HT-29 (cell line): ENCODE data around the gene TRIM67. TPM values are rescaled to one million over a fixed set of nuclear protein-coding genes. Genes with fewer than 3 reads are reported as not detected.
A peak's percentile ranks its signal among the peaks of the same experiment; 100 is the strongest.

Source experiments
- DNase-seq: peaks from one replicate; pipeline ENCODE4 v3.0.0-alpha.2; 2015; ENCODE audit warnings: low spot score
- total RNA-seq: library from RNA; depleted of rRNA; stranded (reverse); fragments of >200 nt; shearing (Covaris generic); gene quantifications from 2 replicates; pipeline ENCODE4 v1.2.3, GENCODE V29; 2014

Gene TRIM67
- total RNA-seq, 1 experiment from 2014 or later = 0.03 TPM

- DNase-seq = no peak
Measured at GRCh38 chr1:231232870-231233734, 71.2 kb downstream of the TRIM67 start.

- peak; percentile 80 for DNase-seq
Measured at GRCh38 chr1:231233735-231234417, 72.0 kb downstream of the TRIM67 start.

- DNase-seq = no peak
Measured at GRCh38 chr1:231234506-231234905, 72.6 kb downstream of the TRIM67 start.

DNA sequence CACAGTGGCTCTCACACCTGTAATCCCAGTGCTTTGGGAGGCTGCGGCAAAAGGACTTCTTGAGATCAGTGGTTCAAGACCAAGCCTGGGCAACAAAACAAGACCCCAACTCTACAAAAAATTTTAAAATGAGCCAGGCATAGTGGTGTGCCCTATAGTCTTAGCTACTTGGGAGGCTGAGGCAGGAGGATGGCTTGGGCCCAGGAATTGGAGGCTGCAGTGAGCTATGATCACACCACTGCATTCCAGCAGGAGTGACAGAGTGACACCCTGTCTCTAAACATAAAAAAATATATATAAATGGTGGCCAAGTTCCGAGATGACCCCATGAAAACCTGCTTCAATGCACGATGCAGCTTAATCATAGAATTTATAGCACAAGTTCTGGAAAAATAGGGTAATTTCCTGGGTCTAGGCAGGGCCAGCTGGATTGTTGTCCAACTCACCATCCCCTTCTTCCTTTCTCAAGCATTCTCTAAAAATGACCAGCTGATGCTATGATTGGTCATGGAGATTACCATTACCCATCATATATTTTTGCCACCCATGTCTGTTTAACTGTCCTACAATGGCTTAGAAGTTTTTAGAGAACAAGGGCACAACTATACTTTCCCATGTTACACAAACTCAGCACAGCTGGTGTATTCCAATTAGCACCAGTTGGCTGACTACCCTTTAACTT, 73.8 kb downstream of the TRIM67 start:
- DNase-seq = no peak

DNA sequence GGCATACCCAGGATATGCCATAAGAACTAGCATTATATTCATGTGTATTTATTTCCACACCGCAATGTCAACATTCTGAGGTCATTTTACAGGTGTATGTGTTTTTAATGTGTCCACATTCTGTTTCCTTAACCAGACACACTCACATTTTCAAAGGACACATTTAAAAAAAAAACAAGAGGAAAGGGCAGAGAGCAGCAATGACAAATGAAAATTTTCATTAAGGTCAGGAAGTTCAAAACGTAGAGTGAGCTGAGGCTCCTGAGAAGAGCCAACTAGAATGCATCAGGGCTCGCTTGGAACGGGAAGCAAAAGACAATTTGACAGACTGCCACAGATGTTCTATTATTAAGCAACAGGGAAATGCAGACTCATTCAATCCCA, 74.3 kb downstream of the TRIM67 start:
- DNase-seq = peak; percentile 73

- no peak for DNase-seq
Measured at GRCh38 chr1:231236938-231237337, 75.1 kb downstream of the TRIM67 start.

DNA sequence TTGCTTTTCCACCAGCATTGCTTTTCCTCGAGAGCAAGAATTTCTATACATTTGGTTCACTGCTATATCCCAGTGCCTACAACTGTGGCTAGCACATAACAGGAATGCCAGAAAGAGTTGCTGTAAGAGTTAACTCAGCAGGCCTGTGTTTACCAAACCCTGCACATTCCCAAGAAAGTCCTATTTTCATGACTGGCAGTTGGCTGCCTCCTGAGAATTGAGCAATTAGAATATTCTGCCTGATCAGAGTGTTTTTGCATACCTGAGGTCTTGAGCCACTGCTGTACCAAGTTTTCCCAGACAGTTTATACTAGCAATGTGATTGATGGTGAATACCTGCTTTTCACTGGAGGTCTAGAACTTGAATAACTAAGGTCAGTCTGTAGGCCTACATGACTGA, 76.4 kb downstream of the TRIM67 start:
- no peak for DNase-seq

DNA sequence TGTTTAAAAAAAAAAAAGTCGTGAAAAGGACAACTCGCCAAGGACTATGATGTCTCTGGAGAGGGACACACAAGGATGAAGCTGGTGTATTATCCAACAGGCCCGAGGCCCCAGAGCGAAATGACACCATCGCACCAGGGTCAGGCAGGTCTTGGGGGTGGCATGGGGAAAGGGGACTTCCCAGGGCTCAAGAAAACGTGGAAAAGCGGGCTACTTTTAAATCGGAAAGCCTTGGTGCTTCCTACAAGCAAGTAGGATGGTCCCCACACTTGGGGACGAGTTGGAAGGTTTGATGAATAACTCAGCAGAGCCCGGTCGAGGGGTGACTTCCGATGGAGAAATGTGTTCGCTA, 78.6 kb downstream of the TRIM67 start:
- no peak for DNase-seq

GRCh38 chr1:231240883-231241735, 79.3 kb downstream of the TRIM67 start, which contains the start of gene GNPAT:
Gene GNPAT (plus strand): TSS chr1:231241212. CDS start chr1:231241379, 167 bp downstream.
- peak; percentile 90 for DNase-seq

DNA sequence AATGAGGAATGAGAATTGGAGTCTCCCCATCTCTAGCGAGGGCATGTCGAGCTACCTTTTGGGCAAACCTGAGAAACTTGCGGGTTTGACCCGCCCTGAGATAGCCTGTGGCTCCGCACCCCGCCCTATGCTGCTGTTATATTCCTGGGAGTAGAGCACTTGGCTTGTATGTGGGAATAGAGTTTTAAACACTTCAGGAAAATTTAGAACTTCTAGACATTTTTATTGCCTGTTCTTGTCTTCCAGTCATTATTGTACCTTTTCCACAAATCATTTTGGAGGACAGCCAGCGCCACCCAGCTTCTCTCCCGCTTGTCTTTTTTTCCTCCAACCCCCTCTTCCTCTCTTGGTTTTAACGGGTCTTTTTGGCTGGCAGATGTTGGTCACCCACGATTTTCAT, 79.9 kb downstream of the TRIM67 start:
- DNase-seq = peak; percentile 52

DNA sequence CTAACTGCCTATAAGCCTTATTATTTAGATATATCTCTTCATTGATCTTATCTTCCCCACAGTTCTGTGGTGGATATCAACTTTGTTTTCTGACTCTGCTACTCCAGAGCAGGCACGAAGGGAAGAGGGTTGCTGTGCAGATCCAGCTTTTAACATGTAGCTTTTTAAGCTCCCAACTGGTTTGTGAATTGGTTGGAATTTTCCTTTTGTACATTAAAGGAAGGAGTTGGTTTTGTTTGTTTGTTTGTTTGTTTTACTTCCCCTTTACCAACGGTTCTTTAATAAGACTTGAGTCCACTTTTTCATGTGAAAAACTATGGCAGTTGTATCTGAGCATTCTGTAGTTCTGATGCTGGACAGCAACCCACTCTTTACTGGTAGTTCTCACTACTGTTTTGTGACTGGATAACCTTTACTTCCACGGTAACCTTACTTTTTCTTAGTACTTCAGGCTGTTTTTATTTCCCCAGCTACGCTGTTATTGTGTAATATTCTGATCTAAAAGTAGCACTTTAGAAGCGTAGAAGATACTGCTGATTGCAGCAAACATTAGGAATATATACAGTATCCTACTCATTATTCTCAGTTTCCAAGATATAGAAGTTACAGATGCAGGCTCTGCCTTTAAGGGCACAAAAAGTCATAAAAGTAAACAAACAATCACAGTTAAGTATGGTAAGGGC, 80.8 kb downstream of the TRIM67 start:
- DNase-seq = peak; percentile 37

- DNase-seq = no peak
Measured at GRCh38 chr1:231248778-231249177, 86.9 kb downstream of the TRIM67 start.

DNA sequence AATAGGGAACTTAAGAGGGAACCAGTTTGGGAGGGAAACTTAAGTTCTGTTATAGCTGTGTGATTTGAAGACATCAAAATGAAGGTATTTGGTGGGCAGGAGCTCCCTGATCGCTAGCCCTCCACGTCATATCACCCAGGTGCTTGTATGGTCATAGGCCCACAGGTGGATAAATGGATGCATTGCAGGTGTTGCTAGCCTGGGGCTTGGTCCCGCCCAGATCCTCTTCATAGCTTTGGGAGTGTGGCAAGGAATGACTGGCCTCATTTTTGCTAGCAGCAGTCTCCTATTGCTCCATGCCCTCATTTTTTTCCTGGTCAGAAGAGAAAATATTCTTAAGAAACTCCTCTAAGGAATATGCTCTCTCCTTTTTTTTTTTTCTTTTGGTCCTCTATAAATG, 90.5 kb downstream of the TRIM67 start:
- no peak for DNase-seq

- DNase-seq = no peak
Measured at GRCh38 chr1:231260351-231260750, 98.5 kb downstream of the TRIM67 start.

GRCh38 chr1:231264642-231265041, 102.8 kb downstream of the TRIM67 start:
- DNase-seq = no peak

DNA sequence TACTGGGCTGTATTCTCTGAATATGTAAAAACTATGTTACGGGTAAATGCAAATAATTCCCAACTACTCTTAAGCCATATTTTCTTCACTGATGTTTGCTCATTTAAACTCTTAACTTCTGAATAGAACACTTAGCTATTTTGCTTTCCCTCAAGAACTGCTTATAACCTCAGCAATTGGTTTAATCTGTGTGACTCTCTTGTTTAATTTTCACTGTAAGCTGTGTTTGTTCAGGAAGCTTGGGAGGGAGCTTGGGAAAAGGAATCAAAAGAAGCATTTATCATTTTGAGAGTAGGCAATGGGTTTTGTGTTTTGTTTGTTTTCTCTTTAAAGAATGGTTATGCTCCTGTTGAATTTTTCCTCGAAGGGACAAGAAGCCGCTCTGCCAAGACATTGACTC, 103.5 kb downstream of the TRIM67 start:
- DNase-seq = no peak

DNA sequence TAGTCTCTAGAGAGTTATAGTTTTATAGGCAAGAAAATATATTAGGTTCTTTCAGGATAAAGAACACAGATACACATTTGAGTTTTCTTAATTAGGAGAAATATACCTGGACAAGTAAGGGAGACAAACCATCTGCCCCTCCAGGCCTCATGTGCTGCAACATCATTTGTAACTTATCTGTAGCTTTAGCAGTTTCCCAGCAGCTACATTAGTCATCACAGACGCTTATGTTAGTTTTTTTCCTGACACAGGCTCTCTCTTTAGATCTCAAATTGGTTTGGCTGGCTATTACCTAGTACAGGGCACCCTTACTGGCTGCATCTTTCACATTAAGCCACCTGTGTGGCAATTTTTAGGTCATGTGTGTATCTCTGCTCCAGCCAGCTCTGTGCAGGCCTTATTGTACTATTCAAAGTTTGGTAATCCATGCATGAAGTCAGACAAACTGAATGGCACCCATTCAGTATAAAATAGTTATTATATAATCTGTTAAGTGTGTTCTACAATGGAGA, 105.0 kb downstream of the TRIM67 start:
- no peak for DNase-seq
